Parathyroid adenoma (tissue), 2 donors: ENCODE results near the gene SIPA1L3.

Source experiments
- H2AFZ ChIP-seq: fragments of 300-600 bp; sonication (generic); one replicate; pipeline ENCODE4 v1.7.0; 2017; ENCODE audit warnings: antibody characterized with exemption, mild to moderate bottlenecking
- H3K27ac ChIP-seq: fragments of 300-600 bp; sonication (generic); one replicate; pipeline ENCODE4 v1.7.0; 2017
- H3K27me3 ChIP-seq: fragments of 300-600 bp; sonication (generic); one replicate; pipeline ENCODE4 v1.7.0; 2017; ENCODE audit warnings: low read length; ENCODE audit not compliant: control insufficient read depth, insufficient read depth
- H3K36me3 ChIP-seq: fragments of 300-600 bp; sonication (generic); one replicate; pipeline ENCODE4 v1.7.0; 2017; ENCODE audit warnings: low read length; ENCODE audit not compliant: control insufficient read depth, insufficient read depth
- H3K4me1 ChIP-seq: fragments of 300-600 bp; sonication (generic); one replicate; pipeline ENCODE4 v1.7.0; 2017; ENCODE audit warnings: control low read depth
- H3K4me2 ChIP-seq: fragments of 300-600 bp; sonication (generic); one replicate; pipeline ENCODE4 v1.7.0; 2017; ENCODE audit warnings: low read length
- H3K4me3 ChIP-seq: fragments of 300-600 bp; sonication (generic); one replicate; pipeline ENCODE4 v1.7.0; 2017; ENCODE audit warnings: low read depth, low read length
- H3K79me2 ChIP-seq: fragments of 300-600 bp; sonication (generic); one replicate; pipeline ENCODE4 v1.7.0; 2017; ENCODE audit warnings: control low read depth
- H3K9ac ChIP-seq: fragments of 300-600 bp; sonication (generic); one replicate; pipeline ENCODE4 v1.7.0; 2017; ENCODE audit warnings: mild to moderate bottlenecking
- H3K9me3 ChIP-seq: fragments of 300-600 bp; sonication (generic); one replicate; pipeline ENCODE4 v1.7.0; 2017; ENCODE audit warnings: low read length; ENCODE audit not compliant: control insufficient read depth
- CTCF ChIP-seq: fragments of 300-600 bp; sonication (generic); IDR thresholded peaks from one replicate; pipeline ENCODE4 v1.7.0; 2017; ENCODE audit warnings: antibody characterized with exemption, mild to moderate bottlenecking
- donor health status: primary hyperparathyroidism.

Gene SIPA1L3

GRCh38 chr19:38095411-38096308, 188.7 kb downstream of the SIPA1L3 start:
- Histone ChIP-seq H3K27ac (peak overlapping the region; percentile 3), H3K4me2 (peak overlapping the region; percentile 32), H3K9me3 (no peaks in the 10 kb centered on the region), H3K4me3 (no peak overlapping the region), H3K27me3 (no peaks in the 10 kb centered on the region), H3K4me1 (peaks cover 3% of the 10 kb centered on the region), H3K9ac (no peak overlapping the region), H2AFZ (peak overlapping the region; percentile 27), H3K79me2 (no peaks in the 10 kb centered on the region), H3K36me3 (no peaks in the 10 kb centered on the region)
- TF ChIP-seq CTCF: peak; percentile 74

GRCh38 chr19:38099966-38100365, 193.0 kb downstream of the SIPA1L3 start:
- no peak overlapping the region for H3K4me3 ChIP-seq
- H3K4me1 ChIP-seq: peaks cover 3% of the 10 kb centered on the region
- no peak overlapping the region for H3K9ac ChIP-seq
- no peaks in the 10 kb centered on the region for H3K79me2 ChIP-seq
- no peak overlapping the region for H3K27ac ChIP-seq
- H3K27me3 ChIP-seq: no peaks in the 10 kb centered on the region
- no peaks in the 10 kb centered on the region for H3K9me3 ChIP-seq
- H2AFZ ChIP-seq: no peak overlapping the region
- no peak overlapping the region for H3K4me2 ChIP-seq
- H3K36me3 ChIP-seq: no peaks in the 10 kb centered on the region
- TF ChIP-seq CTCF: no peak

- peaks cover 3% of the 10 kb centered on the region for H3K4me1 ChIP-seq
- H3K27me3 ChIP-seq: no peaks in the 10 kb centered on the region
- no peaks in the 10 kb centered on the region for H3K79me2 ChIP-seq
- H3K27ac ChIP-seq: no peak overlapping the region
- H3K9me3 ChIP-seq: no peaks in the 10 kb centered on the region
- H3K4me3 ChIP-seq: no peak overlapping the region
- H2AFZ ChIP-seq: no peak overlapping the region
- no peak overlapping the region for H3K9ac ChIP-seq
- H3K4me2 ChIP-seq: no peak overlapping the region
- no peaks in the 10 kb centered on the region for H3K36me3 ChIP-seq
- TF ChIP-seq CTCF: no peak
These were observed 193.6 kb downstream of the SIPA1L3 start for GRCh38 chr19:38100589-38100988.

- H3K79me2 ChIP-seq: no peaks in the 10 kb centered on the region
- H3K4me3 ChIP-seq: no peak overlapping the region
- H2AFZ ChIP-seq: no peak overlapping the region
- H3K36me3 ChIP-seq: no peaks in the 10 kb centered on the region
- no peaks in the 10 kb centered on the region for H3K27me3 ChIP-seq
- no peak overlapping the region for H3K27ac ChIP-seq
- no peak overlapping the region for H3K4me2 ChIP-seq
- no peaks in the 10 kb centered on the region for H3K9me3 ChIP-seq
- no peaks in the 10 kb centered on the region for H3K4me1 ChIP-seq
- no peak overlapping the region for H3K9ac ChIP-seq
- no peak for TF ChIP-seq CTCF
These were observed 194.7 kb downstream of the SIPA1L3 start for GRCh38 chr19:38101723-38102122.

GRCh38 chr19:38105574-38105973, 198.6 kb downstream of the SIPA1L3 start:
- no peaks in the 10 kb centered on the region for H3K9me3 ChIP-seq
- H3K4me2 ChIP-seq: no peak overlapping the region
- H3K4me1 ChIP-seq: no peaks in the 10 kb centered on the region
- H3K79me2 ChIP-seq: no peaks in the 10 kb centered on the region
- no peak overlapping the region for H2AFZ ChIP-seq
- no peak overlapping the region for H3K4me3 ChIP-seq
- no peak overlapping the region for H3K27ac ChIP-seq
- no peaks in the 10 kb centered on the region for H3K27me3 ChIP-seq
- no peak overlapping the region for H3K9ac ChIP-seq
- H3K36me3 ChIP-seq: no peaks in the 10 kb centered on the region
- no peak for TF ChIP-seq CTCF
